Tibial artery (tissue), 4 donors: Measurements from ENCODE around the gene LSS.

ENCODE experiments used
- DNase-seq, 2 donors: peaks; one replicate each; pipeline ENCODE4 v3.0.0-alpha.2; 2019
- H3K27ac ChIP-seq, 2 donors: fragments of 200-600 bp; sonication (generic) in 1 of 2; 1 replicate in 1 of 2; 2 replicates in 1 of 2; pipeline ENCODE4 v1.5.1; 2018 to 2019; ENCODE audit warnings: mild to moderate bottlenecking in 1 of 2
- H3K27me3 ChIP-seq, 2 donors: fragments of 200-600 bp; sonication (generic) in 1 of 2; one replicate each; pipeline versions ENCODE4 v1.5.1 to v1.6.0; 2016 to 2019
- H3K36me3 ChIP-seq, 3 donors: fragments of 200-600 bp; sonication (generic) in 2 of 3; one replicate each; pipeline ENCODE4 v1.5.1; 2016 to 2019; ENCODE audit warnings: mild to moderate bottlenecking in 2 of 3
- H3K4me1 ChIP-seq, 4 donors: fragments of 200-600 bp; sonication (generic) in 2 of 4; 1 replicate in 3 of 4; 2 replicates in 1 of 4; pipeline ENCODE4 v1.5.1; 2016 to 2019
- H3K4me3 ChIP-seq, 2 donors: fragments of 200-600 bp; sonication (generic) in 1 of 2; 1 replicate in 1 of 2; 2 replicates in 1 of 2; pipeline ENCODE4 v1.5.1; 2018 to 2019; ENCODE audit warnings: mild to moderate bottlenecking in 2 of 2
- H3K9me3 ChIP-seq, 3 donors: fragments of 200-600 bp; sonication (generic) in 1 of 3; one replicate each; pipeline ENCODE4 v1.5.1; 2016 to 2019
- intact Hi-C: fragments of 100-400 bp; cut with DNase I; formaldehyde crosslinking; loops from one replicate; pipeline ENCODE4 v1.15.0; 2023; ENCODE audit warnings: low total_unique reads
- TF ChIP-seq, protein P1 (sequence below), 2 experiments: fragments of 200-600 bp in 1 of 2; fragments of 450-650 bp in 1 of 2; IDR thresholded peaks; one replicate each; pipeline ENCODE4 v1.5.1; 2017 to 2019; ENCODE audit warnings: antibody characterized with exemption in 2 of 2, mild to moderate bottlenecking in 1 of 2, moderate library complexity in 1 of 2

The LSS gene

GRCh38 chr21:46193829-46194373 lies 34.7 kb downstream of the LSS start:
- DNase-seq, result peak in 1 of 2 donors; percentile 49
- intact Hi-C loops, result loop anchor here (10.0 kb wide), 1 partner anchor 49 kb away; no protein-coding TSS in a partner anchor
- TF ChIP-seq, protein P1, sequence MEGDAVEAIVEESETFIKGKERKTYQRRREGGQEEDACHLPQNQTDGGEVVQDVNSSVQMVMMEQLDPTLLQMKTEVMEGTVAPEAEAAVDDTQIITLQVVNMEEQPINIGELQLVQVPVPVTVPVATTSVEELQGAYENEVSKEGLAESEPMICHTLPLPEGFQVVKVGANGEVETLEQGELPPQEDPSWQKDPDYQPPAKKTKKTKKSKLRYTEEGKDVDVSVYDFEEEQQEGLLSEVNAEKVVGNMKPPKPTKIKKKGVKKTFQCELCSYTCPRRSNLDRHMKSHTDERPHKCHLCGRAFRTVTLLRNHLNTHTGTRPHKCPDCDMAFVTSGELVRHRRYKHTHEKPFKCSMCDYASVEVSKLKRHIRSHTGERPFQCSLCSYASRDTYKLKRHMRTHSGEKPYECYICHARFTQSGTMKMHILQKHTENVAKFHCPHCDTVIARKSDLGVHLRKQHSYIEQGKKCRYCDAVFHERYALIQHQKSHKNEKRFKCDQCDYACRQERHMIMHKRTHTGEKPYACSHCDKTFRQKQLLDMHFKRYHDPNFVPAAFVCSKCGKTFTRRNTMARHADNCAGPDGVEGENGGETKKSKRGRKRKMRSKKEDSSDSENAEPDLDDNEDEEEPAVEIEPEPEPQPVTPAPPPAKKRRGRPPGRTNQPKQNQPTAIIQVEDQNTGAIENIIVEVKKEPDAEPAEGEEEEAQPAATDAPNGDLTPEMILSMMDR (IDR thresholded peaks at IDR 0.05), result no peak
- Histone ChIP-seq H3K36me3 (peaks cover 62 to 86% (median 85%) of the 10 kb centered on the region in 3 donors), H3K27me3 (no peaks in the 10 kb centered on the region), H3K9me3 (no peaks in the 10 kb centered on the region), H3K4me1 (peaks cover 0 to 11% (median 0%) of the 10 kb centered on the region in 4 donors), H3K27ac (no peak overlapping the region), H3K4me3 (no peak overlapping the region)

- H3K9me3 ChIP-seq, result no peaks in the 10 kb centered on the region
- peaks cover 0 to 11% (median 0%) of the 10 kb centered on the region in 4 donors for H3K4me1 ChIP-seq
- no peak overlapping the region for H3K27ac ChIP-seq
- H3K27me3 ChIP-seq, result no peaks in the 10 kb centered on the region
- H3K4me3 ChIP-seq, result no peak overlapping the region
- H3K36me3 ChIP-seq, result peaks cover 61 to 78% (median 73%) of the 10 kb centered on the region in 3 donors
- peak in 1 of 2 donors; percentile 57 for DNase-seq
- TF ChIP-seq, protein P1 (IDR thresholded peaks at IDR 0.05), result no peak
- intact Hi-C loops, result loop anchor here (10.0 kb wide), 1 partner anchor 47 kb away; no protein-coding TSS in a partner anchor
Observed at GRCh38 chr21:46191686-46192575, 36.6 kb downstream of the LSS start.

GRCh38 chr21:46191257-46191685 lies 37.3 kb downstream of the LSS start:
- intact Hi-C loops, result loop anchor here (10.0 kb wide), 1 partner anchor 46 kb away; no protein-coding TSS in a partner anchor
- H3K36me3 ChIP-seq, result peaks cover 55 to 71% (median 67%) of the 10 kb centered on the region in 3 donors

GRCh38 chr21:46190491-46191131 lies 38.0 kb downstream of the LSS start:
- Histone ChIP-seq H3K9me3 (no peaks in the 10 kb centered on the region), H3K4me1 (peaks cover 0 to 11% (median 0%) of the 10 kb centered on the region in 4 donors), H3K27me3 (no peaks in the 10 kb centered on the region), H3K27ac (no peak overlapping the region), H3K36me3 (peaks cover 48 to 64% (median 60%) of the 10 kb centered on the region in 3 donors), H3K4me3 (no peak overlapping the region)
- TF ChIP-seq, protein P1 (IDR thresholded peaks at IDR 0.05), result no peak
- DNase-seq, result no peak
- intact Hi-C loops, result loop anchor here (10.0 kb wide), 1 partner anchor 46 kb away; no protein-coding TSS in a partner anchor

More at GRCh38 chr21:46191257-46191685, 37.3 kb downstream of the LSS start:
- H3K4me3 ChIP-seq, result no peak overlapping the region
- no peaks in the 10 kb centered on the region for H3K27me3 ChIP-seq
- no peaks in the 10 kb centered on the region for H3K9me3 ChIP-seq
- peaks cover 0 to 11% (median 0%) of the 10 kb centered on the region in 4 donors for H3K4me1 ChIP-seq
- peak; percentile 69 to 79 for DNase-seq
- TF ChIP-seq, protein P1 (IDR thresholded peaks at IDR 0.05), result no peak
- H3K27ac ChIP-seq, result no peak overlapping the region

DNA sequence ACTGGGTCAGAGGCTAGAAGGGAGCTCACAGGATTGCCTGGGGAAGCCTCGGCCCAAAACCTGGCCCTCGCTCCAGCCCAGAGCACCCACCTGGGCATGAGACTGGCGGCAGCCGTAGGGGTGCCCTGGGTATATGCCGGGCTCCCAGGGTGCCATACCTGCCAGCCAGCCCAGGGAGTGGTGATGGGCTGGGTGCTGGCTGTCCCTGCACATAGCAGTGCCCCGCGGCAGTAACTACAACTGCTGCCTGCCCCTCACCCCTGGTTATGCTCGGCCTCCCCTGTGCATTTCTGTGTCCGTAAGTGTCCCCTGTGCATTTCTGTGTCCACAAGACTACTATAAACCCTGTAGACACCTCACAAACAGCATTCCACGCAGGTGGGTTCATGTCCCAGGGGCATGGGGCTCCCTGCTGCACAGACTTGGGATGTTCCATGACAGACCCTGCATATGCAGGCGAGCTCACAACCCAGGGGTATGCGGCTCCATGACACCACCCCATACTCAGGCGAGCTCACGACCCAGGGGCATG lies 38.5 kb downstream of the LSS start:
- Histone ChIP-seq H3K27me3 (no peaks in the 10 kb centered on the region), H3K9me3 (no peaks in the 10 kb centered on the region), H3K4me1 (peaks cover 0 to 11% (median 1%) of the 10 kb centered on the region in 4 donors), H3K36me3 (peaks cover 42 to 59% (median 54%) of the 10 kb centered on the region in 3 donors), H3K27ac (no peak overlapping the region), H3K4me3 (no peak overlapping the region)
- TF ChIP-seq, protein P1 (IDR thresholded peaks at IDR 0.05), result no peak
- DNase-seq, result no peak
- intact Hi-C loops, result loop anchor here (10.0 kb wide), 1 partner anchor 45 kb away; no protein-coding TSS in a partner anchor
